GM12865 (cell line): ENCODE results near the gene PDE4D.

Experiments used
- DNase-seq: peaks from one replicate; pipeline ENCODE4 v3.0.0; 2010; ENCODE audit warnings: low read depth
- H3K4me3 ChIP-seq: 2 replicates; pipeline ENCODE4 v1.5.1; 2011; ENCODE audit warnings: mild to moderate bottlenecking, low read depth, low read length, control low read depth
- CTCF ChIP-seq: IDR thresholded peaks from 2 replicates; pipeline ENCODE4 v1.5.1; 2011; ENCODE audit warnings: low read length, control low read depth, low read depth, inconsistent platforms; ENCODE audit not compliant: insufficient read depth; ENCODE audit errors: missing control alignments

PDE4D gene

DNA sequence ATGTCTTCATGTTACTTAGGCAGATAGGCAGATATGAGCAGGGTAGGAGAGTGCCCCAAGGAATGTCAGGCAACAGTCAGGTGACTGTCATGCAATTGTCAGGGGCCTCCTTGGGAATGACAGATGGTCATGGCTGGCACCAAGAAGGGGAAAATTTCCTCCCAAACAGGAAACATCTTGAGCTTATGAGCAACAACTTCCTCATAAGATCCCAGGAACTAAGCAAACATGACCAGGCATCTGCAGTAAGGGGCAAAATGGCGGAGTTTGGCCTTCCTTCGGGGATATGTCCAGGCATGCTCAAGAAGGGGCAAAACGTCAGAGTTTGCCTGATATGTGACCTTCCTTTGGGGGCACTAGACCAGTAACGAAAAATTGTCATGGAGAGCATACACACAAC is 591.8 kb downstream of the PDE4D start:
- no peak for TF ChIP-seq CTCF
- DNase-seq = no peak
- no peak overlapping the region for H3K4me3 ChIP-seq

DNA sequence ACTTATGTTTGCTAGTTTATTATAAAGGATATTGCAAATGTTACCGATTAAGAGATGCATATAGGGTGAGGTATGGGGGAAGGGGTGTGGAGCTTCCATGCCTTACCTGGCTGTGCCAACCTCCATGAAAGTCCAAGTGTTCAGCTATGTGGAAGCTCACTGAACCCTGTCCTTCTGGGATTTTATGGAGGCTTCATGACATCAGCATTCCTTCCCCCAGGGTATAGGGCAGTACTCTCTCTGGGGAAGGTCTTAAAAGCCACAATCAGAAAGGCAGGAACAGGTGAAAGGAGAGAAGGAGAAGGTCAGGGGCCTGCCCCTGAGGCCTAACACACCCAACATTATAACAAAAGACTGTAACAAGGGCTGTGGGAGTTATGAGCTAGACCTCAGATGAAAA is 592.6 kb downstream of the PDE4D start:
- TF ChIP-seq CTCF = no peak
- no peak overlapping the region for H3K4me3 ChIP-seq
- no peak for DNase-seq

DNA sequence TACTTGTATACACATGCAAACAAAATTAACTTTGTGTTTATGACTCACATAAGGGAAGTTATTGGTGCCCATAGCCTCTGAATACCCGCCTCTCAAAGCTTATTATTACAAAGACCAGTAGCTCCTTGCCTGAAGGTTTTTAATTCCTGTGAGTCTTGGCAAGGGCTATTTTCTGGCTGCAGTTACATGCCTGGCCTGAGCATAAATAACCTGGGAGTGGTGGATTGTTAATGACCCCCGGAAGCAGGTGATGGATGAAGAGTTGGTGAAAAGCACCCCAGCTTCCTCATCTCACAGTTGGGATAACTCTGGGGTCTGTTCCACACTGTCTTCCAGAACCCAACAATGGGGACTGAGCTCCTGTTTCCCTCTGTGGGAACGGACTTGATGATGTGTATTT is 594.5 kb downstream of the PDE4D start:
- H3K4me3 ChIP-seq = no peak overlapping the region
- DNase-seq = no peak
- TF ChIP-seq CTCF = no peak

- no peak for TF ChIP-seq CTCF
- no peak overlapping the region for H3K4me3 ChIP-seq
- DNase-seq = no peak
These were observed 596.9 kb downstream of the PDE4D start for GRCh38 chr5:59296317-59297264.

GRCh38 chr5:59293700-59294099 is 599.8 kb downstream of the PDE4D start:
- H3K4me3 ChIP-seq = no peak overlapping the region
- no peak for TF ChIP-seq CTCF
- no peak for DNase-seq

DNA sequence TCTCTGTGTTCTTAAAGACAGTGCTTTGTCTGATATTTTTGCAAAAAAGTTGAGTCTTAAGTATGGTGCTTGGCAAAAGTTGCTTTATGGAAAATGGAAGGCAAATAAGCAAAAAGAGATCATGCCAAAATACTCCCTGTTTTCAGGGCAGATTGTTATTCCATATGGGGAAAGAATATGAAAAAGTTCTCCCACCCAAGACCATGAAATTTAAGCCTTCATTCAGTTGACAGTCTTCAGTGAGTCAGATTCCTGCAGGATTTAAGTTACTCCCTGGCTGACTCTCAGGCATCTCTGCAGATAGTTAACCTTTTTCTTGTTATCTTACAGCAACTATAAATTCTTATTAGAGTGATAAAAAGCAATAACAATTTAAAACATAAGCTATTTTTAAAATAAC is 601.6 kb downstream of the PDE4D start:
- H3K4me3 ChIP-seq = no peak overlapping the region
- no peak for TF ChIP-seq CTCF
- DNase-seq = no peak

DNA sequence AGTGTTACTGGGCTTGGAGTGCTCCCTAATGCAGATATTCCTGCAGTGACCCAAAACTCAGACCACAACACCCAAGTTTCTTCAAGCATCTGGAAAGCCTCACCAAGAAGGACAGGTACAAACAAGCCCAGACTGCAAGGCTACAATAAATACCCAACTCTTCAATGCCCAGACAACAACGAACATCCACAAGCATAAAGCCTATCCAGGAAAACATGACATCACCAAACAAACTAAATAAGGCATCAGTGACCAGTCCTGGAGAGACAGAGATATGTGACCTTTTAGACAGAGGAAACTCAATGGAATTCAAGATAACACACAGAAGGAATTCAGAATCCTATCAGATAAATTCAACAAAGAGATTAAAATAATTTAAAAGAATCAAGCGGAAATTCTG is 605.6 kb downstream of the PDE4D start:
- no peak for DNase-seq
- no peak overlapping the region for H3K4me3 ChIP-seq
- TF ChIP-seq CTCF = no peak
